ENCODE measurements around the gene OTOP2.

DNA sequence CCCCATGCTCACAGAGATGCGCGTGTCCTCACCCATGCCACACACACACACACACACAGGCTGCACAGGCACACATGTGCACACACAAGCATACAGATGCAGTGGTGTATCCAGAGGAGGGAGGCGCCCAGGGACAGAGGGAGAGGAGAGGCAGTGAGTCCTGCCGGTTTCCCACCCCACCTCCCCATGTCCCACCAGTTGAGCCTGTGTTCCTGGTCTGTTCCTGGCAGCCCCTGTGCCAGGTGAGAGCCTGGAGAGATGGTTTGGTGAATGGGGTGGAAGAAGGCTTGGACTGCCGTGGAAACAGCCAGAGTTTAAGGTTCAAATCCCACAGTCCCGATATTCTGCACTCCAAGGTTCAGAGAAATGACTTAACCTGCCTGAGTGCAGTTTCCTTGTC lies 20.4 kb upstream of the OTOP2 start:
- TF ChIP-seq, protein P1, sequence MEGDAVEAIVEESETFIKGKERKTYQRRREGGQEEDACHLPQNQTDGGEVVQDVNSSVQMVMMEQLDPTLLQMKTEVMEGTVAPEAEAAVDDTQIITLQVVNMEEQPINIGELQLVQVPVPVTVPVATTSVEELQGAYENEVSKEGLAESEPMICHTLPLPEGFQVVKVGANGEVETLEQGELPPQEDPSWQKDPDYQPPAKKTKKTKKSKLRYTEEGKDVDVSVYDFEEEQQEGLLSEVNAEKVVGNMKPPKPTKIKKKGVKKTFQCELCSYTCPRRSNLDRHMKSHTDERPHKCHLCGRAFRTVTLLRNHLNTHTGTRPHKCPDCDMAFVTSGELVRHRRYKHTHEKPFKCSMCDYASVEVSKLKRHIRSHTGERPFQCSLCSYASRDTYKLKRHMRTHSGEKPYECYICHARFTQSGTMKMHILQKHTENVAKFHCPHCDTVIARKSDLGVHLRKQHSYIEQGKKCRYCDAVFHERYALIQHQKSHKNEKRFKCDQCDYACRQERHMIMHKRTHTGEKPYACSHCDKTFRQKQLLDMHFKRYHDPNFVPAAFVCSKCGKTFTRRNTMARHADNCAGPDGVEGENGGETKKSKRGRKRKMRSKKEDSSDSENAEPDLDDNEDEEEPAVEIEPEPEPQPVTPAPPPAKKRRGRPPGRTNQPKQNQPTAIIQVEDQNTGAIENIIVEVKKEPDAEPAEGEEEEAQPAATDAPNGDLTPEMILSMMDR (conservative IDR thresholded peaks at IDR 0.05; ENCODE audit: low read depth, low read length): no peak
- TF ChIP-seq EZH2 (IDR thresholded peaks at IDR 0.05; ENCODE audit: low read length, unreplicated experiment): no peak
- TF ChIP-seq EZH2phosphoT487 (IDR thresholded peaks at IDR 0.05; ENCODE audit: borderline replicate concordance, low read length): no peak

All from PC-3 (cell line).